ENCODE measurements around the gene EYA4. TPM values are rescaled to one million over a fixed set of nuclear protein-coding genes. Genes with fewer than 3 reads are reported as not detected.

EYA4 gene
- polyA plus RNA-seq, 12 donors: 11.0 to 40.0 (median 22.6) TPM; not detected in 1

GRCh38 chr6:133241901-133242636 lies 912 bp downstream of the EYA4 start:
- DNase-seq: peak; percentile 45

DNA sequence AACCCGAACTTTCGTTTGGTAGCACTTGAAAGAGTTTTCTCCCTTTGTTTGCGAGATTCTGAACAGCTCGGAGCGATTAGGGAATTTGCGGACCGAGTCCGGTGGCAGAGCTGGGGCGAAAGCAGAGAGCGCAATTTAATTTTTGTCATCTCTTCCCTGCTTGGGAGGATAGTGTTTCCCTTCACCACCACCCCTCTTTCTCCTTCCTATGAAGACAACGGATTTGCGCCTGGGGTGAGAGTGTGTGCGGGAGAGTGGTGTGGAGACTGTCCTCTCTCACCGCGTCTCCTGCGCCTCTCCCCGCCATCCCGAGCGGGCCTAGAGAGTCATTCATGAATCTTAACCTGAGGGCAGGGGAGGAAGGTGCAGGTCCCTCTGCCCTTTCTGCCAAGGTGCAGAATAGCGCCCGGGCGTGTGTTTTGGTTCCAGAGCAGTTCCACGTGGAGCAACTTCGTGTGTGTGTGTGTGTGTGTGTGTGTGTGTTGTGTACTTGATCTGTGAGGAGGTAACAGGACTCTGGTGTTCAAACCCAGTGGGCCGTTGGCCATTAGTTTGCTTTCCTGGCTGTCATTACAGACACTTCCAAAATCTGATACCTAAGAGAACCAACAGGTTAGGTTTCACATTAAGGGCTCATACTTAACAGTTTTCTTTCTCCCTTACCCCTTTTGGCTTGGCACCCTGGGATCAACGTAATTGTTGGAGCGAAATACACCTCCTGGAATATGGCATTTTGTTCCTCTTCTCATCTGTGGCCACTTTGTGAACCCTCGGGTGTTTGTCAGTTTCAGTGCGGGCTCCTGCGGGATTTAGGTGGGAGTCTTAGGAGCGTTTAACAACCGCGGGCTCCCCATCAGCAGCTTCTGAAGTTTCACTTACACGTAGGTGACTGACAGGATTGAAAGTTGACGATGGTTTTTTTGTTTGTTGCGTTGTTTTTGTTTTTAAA lies 1.8 kb downstream of the EYA4 start:
- peak; percentile 49 for DNase-seq

DNA sequence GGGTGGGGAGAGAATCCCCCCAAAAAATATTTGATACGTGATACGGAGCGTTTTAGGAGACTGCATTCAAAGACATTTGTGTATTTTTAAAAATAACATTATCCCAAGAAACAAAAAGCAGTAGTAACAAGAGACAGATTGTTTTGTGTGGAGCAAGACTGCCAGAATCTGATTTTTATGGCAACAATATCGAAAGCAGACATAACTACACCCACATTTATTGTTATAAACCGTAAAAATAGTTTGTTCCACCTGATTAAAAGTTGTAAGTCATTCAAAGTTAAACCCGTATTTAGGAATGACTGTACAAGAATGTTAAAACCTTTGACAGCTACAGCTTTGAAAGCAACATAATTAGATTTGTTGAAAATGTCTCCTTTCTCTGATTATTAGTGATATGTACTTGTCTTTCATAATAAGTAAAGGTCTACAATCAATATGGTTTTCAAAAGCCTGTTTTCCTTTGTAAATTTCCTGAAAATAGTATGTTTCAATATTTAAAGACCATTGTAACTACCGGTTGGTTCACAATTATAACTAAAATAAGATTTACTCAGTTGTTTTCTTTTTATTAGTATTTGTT lies 2.7 kb downstream of the EYA4 start:
- peak; percentile 17 for DNase-seq

DNA sequence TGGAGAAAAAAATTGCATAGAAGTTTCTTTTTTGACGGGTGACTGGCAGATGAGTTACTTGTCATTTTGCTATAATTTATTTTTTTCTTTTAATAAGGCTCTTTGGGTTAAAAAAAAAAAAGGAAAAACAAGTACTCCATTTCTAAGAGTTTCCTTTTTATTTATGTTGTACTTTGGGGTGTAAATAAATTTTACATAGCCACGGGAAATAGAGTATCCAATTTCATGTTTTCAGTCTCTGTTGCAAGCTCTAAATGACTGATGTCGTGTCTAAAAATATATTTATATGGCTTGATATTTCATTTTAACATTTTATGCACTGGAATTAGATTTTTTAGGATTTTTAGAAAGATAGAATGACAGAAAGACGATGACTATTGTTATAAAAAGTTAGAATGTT lies 3.4 kb downstream of the EYA4 start:
- DNase-seq: no peak

- peak; percentile 5 for DNase-seq
Measured at GRCh38 chr6:133245007-133245406, 3.9 kb downstream of the EYA4 start.

GRCh38 chr6:133245422-133245903 lies 4.3 kb downstream of the EYA4 start:
- no peak for DNase-seq

DNA sequence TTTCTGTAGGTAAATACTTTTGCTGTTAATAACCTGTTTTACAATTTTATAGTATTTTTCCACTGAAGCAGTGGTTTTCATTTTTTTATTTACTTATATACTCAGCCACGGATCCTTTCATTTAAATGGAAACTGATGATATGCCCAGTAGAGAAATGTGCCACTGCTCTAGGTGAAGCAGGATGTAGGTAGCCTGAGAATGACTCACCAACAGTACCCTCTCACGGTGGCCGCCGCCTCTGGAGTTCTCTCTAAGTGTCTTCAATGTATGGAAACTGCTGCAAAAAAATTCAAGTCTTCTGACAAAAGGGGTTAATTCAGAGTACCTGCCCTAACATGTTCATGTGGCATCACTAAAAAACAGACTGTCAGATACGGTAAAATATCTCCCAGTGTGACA lies 6.4 kb downstream of the EYA4 start:
- no peak for DNase-seq

DNA sequence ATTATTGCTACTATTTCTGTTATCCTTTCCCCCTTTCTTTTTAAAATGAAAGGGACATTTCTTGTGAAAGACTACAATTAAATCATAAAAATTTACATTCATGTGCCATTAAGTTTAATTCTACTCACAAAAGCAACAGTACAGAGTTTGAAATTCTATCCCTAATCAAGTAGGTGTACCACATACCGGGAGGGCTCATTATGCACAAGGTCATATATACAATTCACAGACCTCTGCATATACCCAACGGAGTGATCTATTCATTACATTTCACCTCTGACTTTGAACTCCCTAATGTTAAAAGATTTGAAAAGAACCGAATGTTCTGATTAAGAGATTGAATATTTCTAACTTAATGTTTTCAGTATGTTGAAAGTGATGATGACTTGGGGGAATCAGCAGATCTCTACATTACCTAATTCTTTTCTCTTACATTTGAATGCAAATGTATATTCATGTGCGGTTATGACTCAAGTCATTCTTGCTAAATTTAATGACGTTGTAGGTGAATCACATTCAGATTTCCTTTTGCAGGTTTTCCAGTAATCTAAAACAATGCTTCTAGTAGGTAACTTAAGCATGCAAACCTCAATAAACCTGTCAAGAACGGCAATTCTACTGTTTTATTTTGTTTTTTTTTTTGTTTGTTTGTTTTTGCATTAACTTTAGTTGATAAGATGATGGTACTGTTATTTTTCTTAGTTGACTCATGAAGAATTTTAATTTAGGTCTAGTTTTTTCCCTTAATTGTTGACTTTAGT lies 7.3 kb downstream of the EYA4 start:
- DNase-seq: no peak

GRCh38 chr6:133251688-133252087 lies 10.5 kb downstream of the EYA4 start:
- DNase-seq: no peak

DNA sequence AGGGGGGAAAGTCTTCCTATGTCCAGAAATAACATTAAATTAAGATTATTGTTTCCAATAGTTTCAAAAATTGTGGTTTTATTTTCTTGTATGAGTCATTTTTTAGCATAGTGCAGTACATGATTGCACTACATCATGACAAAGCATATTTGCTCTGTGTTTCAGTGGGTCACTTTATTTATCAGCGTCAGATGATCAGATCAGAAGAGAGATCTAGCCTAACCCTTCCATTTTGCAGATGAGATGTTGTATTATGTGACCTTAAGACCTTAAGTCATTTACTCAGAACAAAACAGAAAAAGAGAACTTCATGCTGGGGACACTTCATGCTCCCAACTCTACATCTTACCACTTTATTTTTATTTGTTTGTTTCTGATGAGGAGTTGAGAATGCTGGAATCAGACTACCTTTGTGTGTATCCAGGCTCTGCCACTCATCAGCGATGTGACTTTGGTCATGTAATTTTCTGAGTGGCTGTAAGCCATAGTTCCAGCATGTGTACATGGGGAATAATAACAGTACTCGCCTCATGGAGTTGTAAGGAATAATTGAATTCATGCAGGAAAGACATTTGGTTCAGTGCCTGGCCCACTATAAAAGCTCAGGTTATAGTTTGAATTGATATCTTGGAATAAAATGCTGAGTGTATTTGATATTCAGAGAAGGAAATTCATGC lies 13.5 kb downstream of the EYA4 start:
- DNase-seq: no peak

GRCh38 chr6:133257545-133258105 lies 16.5 kb downstream of the EYA4 start:
- DNase-seq: no peak

DNA sequence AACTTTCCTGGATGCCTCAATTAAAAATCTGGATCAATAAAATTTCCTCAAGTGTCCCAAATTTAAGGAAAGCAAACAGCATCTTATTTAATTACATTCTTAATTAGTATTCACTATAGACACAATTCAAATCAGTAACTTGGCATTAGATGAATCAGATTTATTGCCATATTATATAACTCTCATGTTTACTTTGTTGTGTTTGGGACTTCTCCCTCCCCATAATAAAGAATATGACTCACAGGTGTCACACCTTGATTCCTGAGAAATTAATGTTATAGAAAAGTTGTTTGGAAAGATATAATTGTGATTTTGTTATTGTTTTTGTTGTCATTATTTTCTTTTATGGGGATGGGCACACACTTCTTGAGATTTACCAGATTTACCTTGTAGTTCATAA lies 18.4 kb downstream of the EYA4 start:
- DNase-seq: no peak

GRCh38 chr6:133262804-133263203 lies 21.6 kb downstream of the EYA4 start:
- no peak for DNase-seq

- no peak for DNase-seq
Measured at GRCh38 chr6:133265066-133265465, 23.9 kb downstream of the EYA4 start.

GRCh38 chr6:133266186-133266585 lies 25.0 kb downstream of the EYA4 start:
- no peak for DNase-seq

DNA sequence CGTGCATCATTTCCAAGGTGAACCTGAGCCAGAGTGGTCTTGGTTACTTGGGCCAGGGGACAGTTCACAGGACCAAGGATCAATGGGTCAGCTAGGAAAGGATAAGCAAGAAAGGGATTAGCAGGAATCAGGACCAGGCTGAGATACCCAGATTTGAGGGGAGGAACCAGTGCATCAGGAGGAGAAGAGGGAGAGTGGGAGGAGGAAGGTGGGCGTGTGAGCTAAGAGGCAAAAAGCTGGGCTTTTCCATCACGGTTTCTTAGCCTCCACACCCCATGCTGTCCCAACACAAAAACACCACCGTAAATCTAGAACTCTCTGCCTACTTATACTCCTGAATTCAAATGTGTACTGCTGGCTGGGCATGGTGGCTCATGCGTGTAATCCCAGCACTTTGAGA lies 27.5 kb downstream of the EYA4 start:
- no peak for DNase-seq

GRCh38 chr6:133274813-133275212 lies 33.7 kb downstream of the EYA4 start:
- no peak for DNase-seq

GRCh38 chr6:133275213-133275612 lies 34.1 kb downstream of the EYA4 start:
- no peak for DNase-seq

DNA sequence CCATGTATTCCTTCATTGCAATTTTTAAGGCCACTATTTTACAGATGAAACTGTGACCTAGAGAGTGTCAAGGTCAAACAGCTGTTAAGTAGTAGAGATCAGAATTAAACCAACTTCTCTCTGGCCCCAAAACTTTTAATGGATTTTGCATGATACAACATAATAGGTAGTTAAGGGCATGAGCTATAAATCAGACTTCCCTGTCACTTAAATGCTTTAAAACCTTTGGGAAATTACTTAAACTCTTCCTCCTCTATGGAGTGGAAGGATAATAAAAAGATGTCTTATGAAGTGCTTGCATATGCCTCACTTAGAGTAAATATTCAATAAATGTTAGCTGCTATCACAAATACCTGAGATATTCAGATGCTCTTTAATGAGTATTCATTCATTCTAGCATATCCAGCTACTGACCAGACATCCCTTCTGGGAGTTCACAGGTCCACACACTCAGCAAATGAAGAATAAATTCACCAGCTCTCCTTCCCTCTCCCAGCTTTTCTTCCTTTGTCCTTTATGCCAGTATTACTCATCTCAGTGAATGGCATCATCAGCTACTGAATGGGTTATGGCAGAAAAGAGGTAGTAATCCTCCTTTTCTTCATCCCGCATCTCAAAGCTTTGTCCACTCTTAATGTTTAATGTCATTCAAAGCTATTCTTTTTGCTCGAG lies 36.2 kb downstream of the EYA4 start:
- DNase-seq: no peak

- no peak for DNase-seq
Measured at GRCh38 chr6:133277900-133278545, 36.9 kb downstream of the EYA4 start.
